OCI-LY3 (cell line): ENCODE measurements around the gene CYP11A1.

Source experiments
- CTCF ChIP-seq: fragments of 200-600, 300-600 bp; sonication (generic); IDR thresholded peaks from 2 replicates; pipeline ENCODE4 v1.5.1; 2014; ENCODE audit warnings: antibody characterized with exemption, low read length, low read depth
- EZH2phosphoT487 ChIP-seq: fragments of 200-600 bp; shearing (Covaris generic); IDR thresholded peaks from 2 replicates; pipeline ENCODE4 v1.6.1; 2018; ENCODE audit warnings: antibody characterized with exemption, mixed run types, low read depth

GRCh38 chr15:74396445-74397238 lies 29.2 kb upstream of the CYP11A1 start:
- peak; percentile 45 for TF ChIP-seq CTCF
- TF ChIP-seq EZH2phosphoT487 = no peak
